ENCODE data around the gene AKAP8.
"Not testable (repeated sequence)": the region's sequence is repeated elsewhere in the genome, so short reads cannot be mapped to it uniquely, and the experiment has no call there.

AKAP8 gene

GRCh38 chr19:15371786-15372380 lies 7.7 kb downstream of the AKAP8 start:
- no peak for DNase-seq

GRCh38 chr19:15371119-15371518 lies 8.5 kb downstream of the AKAP8 start:
- no peak for DNase-seq

GRCh38 chr19:15369594-15369891 lies 10.0 kb downstream of the AKAP8 start:
- no peak for DNase-seq

- DNase-seq: no peak
These were observed 10.6 kb downstream of the AKAP8 start for GRCh38 chr19:15368798-15369593.

GRCh38 chr19:15368051-15368632 lies 11.4 kb downstream of the AKAP8 start:
- DNase-seq: no peak

- no peak for DNase-seq
These were observed 12.1 kb downstream of the AKAP8 start for GRCh38 chr19:15367439-15367838.

- no peak for DNase-seq
These were observed 14.3 kb downstream of the AKAP8 start for GRCh38 chr19:15365264-15365663.

GRCh38 chr19:15363791-15364190 lies 15.8 kb downstream of the AKAP8 start:
- not testable (repeated sequence) for DNase-seq

- not testable (repeated sequence) for DNase-seq
These were observed 16.5 kb downstream of the AKAP8 start for GRCh38 chr19:15363048-15363447.

GRCh38 chr19:15360015-15360414 lies 19.6 kb downstream of the AKAP8 start:
- DNase-seq: not testable (repeated sequence)

- no peak for DNase-seq
These were observed 20.7 kb downstream of the AKAP8 start for GRCh38 chr19:15358918-15359317.

GRCh38 chr19:15357906-15358305 lies 21.7 kb downstream of the AKAP8 start:
- DNase-seq: no peak

- DNase-seq: no peak
These were observed 24.9 kb downstream of the AKAP8 start for GRCh38 chr19:15354566-15355296.

GRCh38 chr19:15353908-15354307 lies 25.7 kb downstream of the AKAP8 start:
- no peak for DNase-seq

GRCh38 chr19:15352535-15352934 lies 27.1 kb downstream of the AKAP8 start:
- DNase-seq: not testable (repeated sequence)

- not testable (repeated sequence) for DNase-seq
These were observed 38.3 kb downstream of the AKAP8 start for GRCh38 chr19:15341328-15341727.

- DNase-seq: no peak
These were observed 39.5 kb downstream of the AKAP8 start for GRCh38 chr19:15340086-15340485.

GRCh38 chr19:15337202-15337601 lies 42.4 kb downstream of the AKAP8 start:
- DNase-seq: no peak

- DNase-seq: not testable (repeated sequence)
These were observed 43.6 kb downstream of the AKAP8 start for GRCh38 chr19:15335992-15336391.

- no peak for DNase-seq
These were observed 47.1 kb downstream of the AKAP8 start, which contains the start of gene BRD4 for GRCh38 chr19:15332311-15332996. Gene BRD4, minus strand, starts transcription at chr19:15332539. Its CDS starts 59,440 bp downstream, at chr19:15273099.

GRCh38 chr19:15331419-15332310 lies 47.9 kb downstream of the AKAP8 start:
- DNase-seq: no peak
